ENCODE measurements around the gene FAM110A. TPM values are rescaled to one million over a fixed set of nuclear protein-coding genes. Genes with fewer than 3 reads are reported as not detected.

FAM110A gene
- total and polyA plus RNA-seq, 11 donors: 1.2 to 8.1 (median 2.3) TPM

DNA sequence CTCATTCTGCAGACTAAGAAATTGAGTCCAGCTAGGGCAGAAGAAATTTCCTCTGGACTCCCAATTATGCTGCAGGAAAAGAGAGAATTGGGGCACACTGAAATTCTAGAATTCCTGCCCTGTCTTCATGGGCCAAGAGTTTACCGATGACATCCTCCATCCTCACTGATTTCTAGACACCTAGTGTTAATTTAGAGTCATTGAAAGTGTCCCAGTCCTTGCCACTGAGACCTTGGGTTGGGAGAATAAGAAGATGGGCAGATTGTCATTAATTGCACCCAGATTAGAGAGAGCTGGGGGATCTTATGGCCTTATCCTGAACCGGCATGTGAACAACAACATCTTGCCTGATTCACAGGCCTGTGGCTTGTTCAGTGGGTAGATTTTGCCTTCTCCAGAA, 53.6 kb downstream of the FAM110A start:
- 77 to 90% (median 82%) methylated on average over 2 of the region's 2 CpGs for WGBS, 4 donors
- peaks cover 0 to 29% (median 13%) of the 10 kb centered on the region in 12 donors for H3K4me1 ChIP-seq
- H3K36me3 ChIP-seq: no peaks in the 10 kb centered on the region
- DNase-seq (no peak), ATAC-seq (no peak)
- no peak overlapping the region for H3K4me3 ChIP-seq
- TF ChIP-seq POLR2A (IDR thresholded peaks at IDR 0.05): no peak
- TF ChIP-seq, protein P1, sequence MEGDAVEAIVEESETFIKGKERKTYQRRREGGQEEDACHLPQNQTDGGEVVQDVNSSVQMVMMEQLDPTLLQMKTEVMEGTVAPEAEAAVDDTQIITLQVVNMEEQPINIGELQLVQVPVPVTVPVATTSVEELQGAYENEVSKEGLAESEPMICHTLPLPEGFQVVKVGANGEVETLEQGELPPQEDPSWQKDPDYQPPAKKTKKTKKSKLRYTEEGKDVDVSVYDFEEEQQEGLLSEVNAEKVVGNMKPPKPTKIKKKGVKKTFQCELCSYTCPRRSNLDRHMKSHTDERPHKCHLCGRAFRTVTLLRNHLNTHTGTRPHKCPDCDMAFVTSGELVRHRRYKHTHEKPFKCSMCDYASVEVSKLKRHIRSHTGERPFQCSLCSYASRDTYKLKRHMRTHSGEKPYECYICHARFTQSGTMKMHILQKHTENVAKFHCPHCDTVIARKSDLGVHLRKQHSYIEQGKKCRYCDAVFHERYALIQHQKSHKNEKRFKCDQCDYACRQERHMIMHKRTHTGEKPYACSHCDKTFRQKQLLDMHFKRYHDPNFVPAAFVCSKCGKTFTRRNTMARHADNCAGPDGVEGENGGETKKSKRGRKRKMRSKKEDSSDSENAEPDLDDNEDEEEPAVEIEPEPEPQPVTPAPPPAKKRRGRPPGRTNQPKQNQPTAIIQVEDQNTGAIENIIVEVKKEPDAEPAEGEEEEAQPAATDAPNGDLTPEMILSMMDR (IDR thresholded peaks at IDR 0.05): no peak
- H3K27ac ChIP-seq: no peak overlapping the region
- intact Hi-C loops (cut with DNase I): loop anchor here in 1 of 10 donors (5.0 kb wide), 1 partner anchor 45 kb away; no protein-coding TSS in a partner anchor
- H3K27me3 ChIP-seq: peaks cover 0 to 14% (median 0%) of the 10 kb centered on the region in 9 donors
- H3K9me3 ChIP-seq: no peaks in the 10 kb centered on the region

DNA sequence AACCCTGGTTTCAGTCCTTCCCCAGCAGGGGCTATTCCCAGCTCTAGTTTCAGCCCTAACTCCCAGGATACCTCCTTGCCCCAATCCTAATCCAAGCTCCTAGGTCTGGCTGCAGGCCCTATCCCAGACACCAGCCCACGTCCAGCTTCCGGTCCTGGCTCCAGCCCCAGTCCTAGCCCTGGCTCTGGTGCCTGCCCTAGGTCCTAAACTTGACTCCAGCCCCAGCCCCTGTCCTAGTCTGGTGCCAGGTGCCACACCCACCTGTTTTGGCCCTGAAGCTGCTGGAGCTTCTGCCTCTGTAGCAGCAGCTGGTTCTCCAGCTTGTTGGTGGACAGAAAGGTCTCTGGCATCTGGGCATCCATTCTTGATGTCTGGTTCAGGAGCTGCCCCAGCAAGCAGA, 54.5 kb downstream of the FAM110A start:
- no peak overlapping the region for H3K27ac ChIP-seq
- H3K4me3 ChIP-seq: no peak overlapping the region
- H3K27me3 ChIP-seq: peaks cover 0 to 14% (median 0%) of the 10 kb centered on the region in 9 donors
- intact Hi-C loops (cut with DNase I): loop anchor here in 1 of 10 donors (5.0 kb wide), 1 partner anchor 46 kb away; no protein-coding TSS in a partner anchor
- no peaks in the 10 kb centered on the region for H3K9me3 ChIP-seq
- TF ChIP-seq, protein P1 (IDR thresholded peaks at IDR 0.05): no peak
- no peak for TF ChIP-seq POLR2A (IDR thresholded peaks at IDR 0.05)
- peaks cover 0 to 29% (median 13%) of the 10 kb centered on the region in 12 donors for H3K4me1 ChIP-seq
- no peak for DNase-seq
- ATAC-seq: no peak
- 43 to 65% (median 51%) methylated on average over 2 of the region's 2 CpGs for WGBS, 4 donors
- no peaks in the 10 kb centered on the region for H3K36me3 ChIP-seq

DNA sequence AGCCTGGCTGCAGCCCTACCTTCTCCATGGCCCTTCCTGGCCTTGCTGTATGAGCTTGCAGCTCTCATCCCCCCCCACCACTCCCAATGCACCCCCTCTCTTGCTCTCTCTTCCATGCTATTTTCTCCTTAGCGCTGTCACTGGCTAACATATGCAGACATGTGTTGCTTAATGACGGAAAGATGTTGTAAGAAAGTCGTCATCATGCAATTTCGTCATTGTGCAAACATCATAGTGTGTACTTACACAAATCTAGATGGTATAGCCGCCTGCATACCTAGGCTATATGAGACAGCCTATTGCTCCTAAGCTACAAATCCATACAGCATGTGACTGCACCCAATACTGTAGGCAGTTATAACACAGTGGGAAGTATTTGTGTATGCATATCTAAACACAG, 55.6 kb downstream of the FAM110A start:
- whole genome bisulfite sequencing, 4 donors: 83 to 94% (median 91%) methylated on average over 5 of the region's 5 CpGs
- Histone ChIP-seq H3K4me1 (peaks cover 0 to 29% (median 13%) of the 10 kb centered on the region in 12 donors), H3K36me3 (no peaks in the 10 kb centered on the region), H3K9me3 (no peaks in the 10 kb centered on the region), H3K27me3 (peaks cover 0 to 14% (median 0%) of the 10 kb centered on the region in 9 donors), H3K27ac (no peak overlapping the region), H3K4me3 (no peak overlapping the region)
- ATAC-seq (no peak), DNase-seq (no peak)
- TF ChIP-seq POLR2A (IDR thresholded peaks at IDR 0.05): no peak
- TF ChIP-seq, protein P1 (IDR thresholded peaks at IDR 0.05): no peak
- intact Hi-C loops (cut with DNase I): loop anchor here in 1 of 10 donors (5.0 kb wide), 1 partner anchor 47 kb away; no protein-coding TSS in a partner anchor

DNA sequence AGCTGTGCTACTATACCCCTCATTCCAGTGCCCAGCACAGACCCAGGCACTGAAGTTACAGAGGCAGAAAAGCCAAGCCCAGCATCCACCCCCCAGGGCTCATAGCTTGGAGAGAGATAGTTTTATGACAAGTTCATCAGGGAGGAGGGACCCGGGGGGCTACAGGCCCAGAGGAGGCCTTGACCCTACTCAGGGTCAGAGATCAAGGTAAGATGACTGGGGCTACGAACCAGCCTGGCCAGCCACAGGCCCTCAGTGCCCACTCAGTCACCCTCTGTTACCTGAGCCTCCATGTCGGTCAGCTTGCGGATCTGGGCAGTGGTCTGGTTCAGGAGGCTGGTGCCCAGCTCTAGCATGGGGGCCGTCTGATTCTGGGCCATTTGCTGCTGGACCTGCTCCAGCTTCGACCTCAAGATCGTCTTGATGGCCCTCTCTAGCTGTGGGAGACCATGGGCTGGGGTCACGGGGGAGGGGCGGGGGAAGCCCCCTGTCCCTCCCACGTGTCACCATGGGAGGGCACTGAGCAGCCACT, 56.5 kb downstream of the FAM110A start:
- DNase-seq: no peak
- TF ChIP-seq, protein P1 (IDR thresholded peaks at IDR 0.05): no peak
- no peak for TF ChIP-seq POLR2A (IDR thresholded peaks at IDR 0.05)
- H3K4me1 ChIP-seq: peaks cover 0 to 25% (median 11%) of the 10 kb centered on the region in 12 donors
- no peaks in the 10 kb centered on the region for H3K9me3 ChIP-seq
- no peak overlapping the region for H3K27ac ChIP-seq
- WGBS, 4 donors: 51 to 74% (median 69%) methylated on average over 5 to 10 of the region's 10 CpGs
- no peak for ATAC-seq
- intact Hi-C loops (cut with DNase I): loop anchor here in 1 of 10 donors (5.0 kb wide), 1 partner anchor 48 kb away; no protein-coding TSS in a partner anchor
- H3K27me3 ChIP-seq: peaks cover 0 to 5% (median 0%) of the 10 kb centered on the region in 9 donors
- no peak overlapping the region for H3K4me3 ChIP-seq
- H3K36me3 ChIP-seq: no peaks in the 10 kb centered on the region
